ENCODE data around the gene ZNF354B.
"Not testable (repeated sequence)": the region's sequence is repeated elsewhere in the genome, so short reads cannot be mapped to it uniquely, and the experiment has no call there.

ZNF354B gene

GRCh38 chr5:178826216-178826615, 33.5 kb upstream of the ZNF354B start:
- DNase-seq = no peak
- Histone ChIP-seq H3K27ac (no peak overlapping the region), H3K27me3 (ENCODE audit: insufficient read depth, low read depth, severe bottlenecking) (no peaks in the 10 kb centered on the region), H3K4me3 (ENCODE audit: low read depth, low read length) (no peak overlapping the region), H3K9me3 (ENCODE audit: severe bottlenecking) (no peaks in the 10 kb centered on the region), H3K36me3 (no peaks in the 10 kb centered on the region)
- TF ChIP-seq CTCF (IDR thresholded peaks at IDR 0.05; ENCODE audit: low read depth, low read length) = no peak

GRCh38 chr5:178827636-178828035, 32.1 kb upstream of the ZNF354B start:
- Histone ChIP-seq H3K4me3 (ENCODE audit: low read depth, low read length) (no peak overlapping the region), H3K27me3 (ENCODE audit: insufficient read depth, low read depth, severe bottlenecking) (no peaks in the 10 kb centered on the region), H3K36me3 (no peaks in the 10 kb centered on the region), H3K27ac (no peak overlapping the region), H3K9me3 (ENCODE audit: severe bottlenecking) (no peaks in the 10 kb centered on the region)
- no peak for DNase-seq
- TF ChIP-seq CTCF (IDR thresholded peaks at IDR 0.05; ENCODE audit: low read depth, low read length) = no peak

- Histone ChIP-seq H3K27ac (no peak overlapping the region), H3K9me3 (ENCODE audit: severe bottlenecking) (no peaks in the 10 kb centered on the region), H3K27me3 (ENCODE audit: insufficient read depth, low read depth, severe bottlenecking) (no peaks in the 10 kb centered on the region), H3K4me3 (ENCODE audit: low read depth, low read length) (no peak overlapping the region), H3K36me3 (no peaks in the 10 kb centered on the region)
- no peak for DNase-seq
- peak; percentile 24; the same call in 1 of the 2 replicates for TF ChIP-seq CTCF (IDR thresholded peaks at IDR 0.05; ENCODE audit: low read depth, low read length)
Observed at GRCh38 chr5:178831049-178831448, 28.7 kb upstream of the ZNF354B start.

GRCh38 chr5:178832618-178833201, 27.0 kb upstream of the ZNF354B start:
- Histone ChIP-seq H3K9me3 (ENCODE audit: severe bottlenecking) (no peaks in the 10 kb centered on the region), H3K36me3 (no peaks in the 10 kb centered on the region), H3K4me3 (ENCODE audit: low read depth, low read length) (no peak overlapping the region), H3K27ac (no peak overlapping the region), H3K27me3 (ENCODE audit: insufficient read depth, low read depth, severe bottlenecking) (no peaks in the 10 kb centered on the region)
- no peak for DNase-seq
- no peak for TF ChIP-seq CTCF (IDR thresholded peaks at IDR 0.05; ENCODE audit: low read depth, low read length)

- Histone ChIP-seq H3K4me3 (ENCODE audit: low read depth, low read length) (no peak overlapping the region), H3K9me3 (ENCODE audit: severe bottlenecking) (no peaks in the 10 kb centered on the region), H3K27ac (no peak overlapping the region), H3K36me3 (no peaks in the 10 kb centered on the region), H3K27me3 (ENCODE audit: insufficient read depth, low read depth, severe bottlenecking) (no peaks in the 10 kb centered on the region)
- no peak for DNase-seq
- TF ChIP-seq CTCF (IDR thresholded peaks at IDR 0.05; ENCODE audit: low read depth, low read length) = no peak
Observed at GRCh38 chr5:178836628-178837027, 23.1 kb upstream of the ZNF354B start.

- not testable (repeated sequence) for H3K36me3 ChIP-seq; H3K27me3 ChIP-seq (ENCODE audit: insufficient read depth, low read depth, severe bottlenecking); DNase-seq; H3K9me3 ChIP-seq (ENCODE audit: severe bottlenecking); H3K27ac ChIP-seq; H3K4me3 ChIP-seq (ENCODE audit: low read depth, low read length)
Observed at GRCh38 chr5:178838695-178839318, 20.9 kb upstream of the ZNF354B start.
